GM21526 (cell line): ENCODE results near the gene KBTBD13.
"Not testable (repeated sequence)": the region's sequence is repeated elsewhere in the genome, so short reads cannot be mapped to it uniquely, and the experiment has no call there.

ENCODE experiments used
- ATAC-seq: cut with Tn5 transposase; IDR thresholded peaks from one replicate; pipeline ENCODE4 v1.9.1; 2021; ENCODE audit warnings: moderate library complexity; ENCODE audit not compliant: unreplicated experiment, low FRiP score

KBTBD13 gene

GRCh38 chr15:65086680-65087111 is 10.2 kb downstream of the KBTBD13 start:
- no peak for ATAC-seq

- ATAC-seq = no peak
These were observed 10.9 kb downstream of the KBTBD13 start for GRCh38 chr15:65087411-65087810.

- ATAC-seq = no peak
These were observed 11.5 kb downstream of the KBTBD13 start for GRCh38 chr15:65087873-65088642.

- no peak for ATAC-seq
These were observed 12.1 kb downstream of the KBTBD13 start for GRCh38 chr15:65088643-65089021.

- ATAC-seq = no peak
These were observed 12.8 kb downstream of the KBTBD13 start for GRCh38 chr15:65089206-65089824.

GRCh38 chr15:65091946-65092770 is 15.6 kb downstream of the KBTBD13 start:
- ATAC-seq = no peak

GRCh38 chr15:65092911-65093792 is 16.6 kb downstream of the KBTBD13 start:
- no peak for ATAC-seq

GRCh38 chr15:65093793-65094170 is 17.2 kb downstream of the KBTBD13 start:
- ATAC-seq = not testable (repeated sequence)

GRCh38 chr15:65094294-65094995 is 17.9 kb downstream of the KBTBD13 start:
- ATAC-seq = no peak

- ATAC-seq = no peak
These were observed 18.6 kb downstream of the KBTBD13 start for GRCh38 chr15:65095011-65095746.

GRCh38 chr15:65095747-65096104 is 19.2 kb downstream of the KBTBD13 start:
- ATAC-seq = no peak

- ATAC-seq = no peak
These were observed 20.2 kb downstream of the KBTBD13 start for GRCh38 chr15:65096481-65097385.

- no peak for ATAC-seq
These were observed 21.2 kb downstream of the KBTBD13 start for GRCh38 chr15:65097651-65098263.

- no peak for ATAC-seq
These were observed 22.8 kb downstream of the KBTBD13 start for GRCh38 chr15:65099336-65099735.

GRCh38 chr15:65099801-65100200 is 23.3 kb downstream of the KBTBD13 start:
- not testable (repeated sequence) for ATAC-seq

- ATAC-seq = no peak
These were observed 23.9 kb downstream of the KBTBD13 start for GRCh38 chr15:65100442-65100841.

GRCh38 chr15:65101411-65101890 is 24.9 kb downstream of the KBTBD13 start:
- ATAC-seq = no peak
